Heart left ventricle (tissue), 16 donors: ENCODE results near the gene CCDC27. TPM values are rescaled to one million over a fixed set of nuclear protein-coding genes. Genes with fewer than 3 reads are reported as not detected.

Experiments
- ATAC-seq, 4 donors: fragments of 200-7000 bp; cut with Tn5 transposase; one replicate each; pipeline ENCODE4 v1.9.1; 2020 to 2022; ENCODE audit warnings: moderate library complexity in 4 of 4, mild to moderate bottlenecking in 3 of 4, moderate number of reproducible peaks in 1 of 4
- DNase-seq, 5 donors: peaks; one replicate each; pipeline ENCODE4 v3.0.0-alpha.2; 2020
- H3K27ac ChIP-seq, 12 donors: fragments of 200-600 bp; sonication (generic) in 4 of 12; one replicate each; pipeline versions ENCODE4 v1.5.0 to v1.8.0; 2016 to 2022; ENCODE audit warnings: mild to moderate bottlenecking in 2 of 12
- H3K27me3 ChIP-seq, 9 donors: fragments of 200-600 bp; sonication (generic) in 2 of 9; one replicate each; pipeline versions ENCODE4 v1.5.1 to v1.8.0; 2016 to 2022; ENCODE audit warnings: mild to moderate bottlenecking in 3 of 9
- H3K36me3 ChIP-seq, 9 donors: fragments of 200-600 bp; sonication (generic) in 2 of 9; one replicate each; pipeline versions ENCODE4 v1.5.0 to v1.8.0; 2018 to 2022; ENCODE audit warnings: mild to moderate bottlenecking in 2 of 9
- H3K4me1 ChIP-seq, 12 donors: fragments of 200-600 bp; sonication (generic) in 4 of 12; one replicate each; pipeline versions ENCODE4 v1.5.0 to v1.8.0; 2016 to 2022; ENCODE audit warnings: mild to moderate bottlenecking in 3 of 12
- H3K4me3 ChIP-seq, 12 donors: fragments of 200-600 bp; sonication (generic) in 4 of 12; one replicate each; pipeline versions ENCODE4 v1.5.0 to v1.8.0; 2017 to 2022; ENCODE audit warnings: mild to moderate bottlenecking in 9 of 12, moderate library complexity in 4 of 12
- H3K9me3 ChIP-seq, 12 donors: fragments of 200-600 bp; sonication (generic) in 4 of 12; one replicate each; pipeline versions ENCODE4 v1.5.0 to v1.8.0; 2016 to 2022; ENCODE audit warnings: mild to moderate bottlenecking in 1 of 12
- POLR2A ChIP-seq, 2 donors: fragments of 450-650 bp; IDR thresholded peaks; one replicate each; pipeline ENCODE4 v1.6.1; 2017; ENCODE audit warnings: antibody characterized with exemption in 2 of 2, mild to moderate bottlenecking in 2 of 2, moderate library complexity in 2 of 2
- WGBS, 4 donors: extraction: QIAGEN DNeasy Blood & Tissue Kit in 2 of 4; methylation state at CpG; one replicate each; pipeline versions ENCODE4 v1.1.5 to v1.1.7; 2013 to 2018; 5-methylcytosine and 5-hydroxymethylcytosine counted together
- intact Hi-C, 10 donors: fragments of 100-400 bp; cut with DNase I; formaldehyde crosslinking; loops; one replicate each; pipeline versions ENCODE4 v1.11.1 to v1.14.2; 2022
- polyA plus RNA-seq, 2 donors: library from polyadenylated mRNA; stranded (reverse); fragments of 200-250 nt; gene quantifications; one replicate each; pipeline ENCODE4 v1.2.3, GENCODE V29; 2013
- total RNA-seq, 9 donors: library from RNA; depleted of rRNA in 2 of 9; stranded (reverse); fragments of >200 nt in 2 of 9; fragmentation: NEBNext Ultra II Directional in 3 of 9; extraction: Animal tissue kit (Norgen Biotek cat#: 25700) in 3 of 9; gene quantifications; one replicate each; pipeline versions ENCODE4 v1.1.0 to v1.2.4, GENCODE V29; 2016 to 2023
- TF ChIP-seq, protein P1 (sequence below), 12 donors: fragments of 200-600 bp; sonication (generic) in 4 of 12; IDR thresholded peaks; one replicate each; pipeline versions ENCODE4 v1.5.0 to v1.8.0; 2018 to 2022; ENCODE audit warnings: antibody characterized with exemption in 12 of 12, mild to moderate bottlenecking in 5 of 12
- donor health status: ischemic (EF 13 %, LVEDD 7.1; RV severe dilation, severe dysfunction).
- donor health status: healthy with polysubstance abuse.
- donor health status: DM: no; HTN: yes; CAD: no.
- donor health status: DM: no; HTN: no; CAD: no.
- donor health status: ischemic (EF 25% LVEDD 6.9; RV normal size, moderate dysfunction).
- donor health status: ischemic (EF 25% LVEDD 5.7; RV mildly dilated, moderate dysfunction).
- donor health status: healthy.
- donor health status: DM: yes; HTN: yes; CAD: no.
- donor health status: ischemic (EF 35%, LVEDD 5.7; RV mildly dilated, moderate dysfunction).
- donor health status: nonischemic (EF 11% LVEDD 7.7; RV severe dilation, severe dysfunction).
- donor health status: DM: yes; HTN: yes; CAD: no.
- donor health status: PGD.
- donor health status: ischemic (EF 29% LVEDD 5.4; RV normal size, mild dysfunction).
- donor health status: nonischemic (EF 23%, LVEDD 6.1; RV moderate dilation, normal function).

CCDC27 gene
- total and polyA plus RNA-seq, 11 donors, result not detected

DNA sequence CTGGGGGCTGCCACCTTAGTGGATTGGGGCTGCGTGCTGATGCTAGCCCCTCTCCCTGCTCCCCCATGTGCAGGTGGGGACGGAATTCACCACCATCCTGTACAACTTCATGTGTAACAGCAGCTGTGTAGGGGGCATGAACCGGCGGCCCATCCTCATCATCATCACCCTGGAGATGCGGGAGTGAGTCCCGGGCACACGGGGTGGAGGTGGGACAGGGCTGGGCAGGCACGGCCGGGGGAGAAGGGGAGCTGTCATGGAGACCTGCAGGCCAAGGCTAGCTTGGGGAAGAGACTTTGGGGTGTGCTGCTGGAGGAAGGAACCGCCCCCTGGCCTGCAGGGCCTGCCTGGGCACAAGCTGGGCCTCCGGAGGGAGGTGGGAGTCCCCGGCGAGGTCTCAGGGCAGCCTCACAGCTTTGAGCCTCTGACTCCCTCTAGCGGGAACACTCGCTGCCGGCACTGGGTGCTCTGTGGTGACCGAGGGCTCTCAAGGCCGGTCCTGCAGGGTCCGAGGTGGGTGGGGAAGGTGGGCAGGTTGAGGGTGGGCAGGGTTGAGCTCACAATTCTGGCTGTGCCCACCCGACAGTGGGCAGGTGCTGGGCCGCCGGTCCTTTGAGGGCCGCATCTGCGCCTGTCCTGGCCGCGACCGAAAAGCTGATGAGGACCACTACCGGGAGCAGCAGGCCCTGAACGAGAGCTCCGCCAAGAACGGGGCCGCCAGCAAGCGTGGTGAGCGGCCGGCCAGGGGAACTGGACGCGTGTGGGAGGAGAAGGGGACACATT lies 25.0 kb upstream of the CCDC27 start:
- WGBS, 4 donors, result 53 to 73% (median 60%) methylated on average over 23 to 37 of the region's 37 CpGs
- Histone ChIP-seq H3K36me3 (no peaks in the 10 kb centered on the region), H3K4me3 (no peak overlapping the region), H3K27me3 (peaks cover 0 to 25% (median 3%) of the 10 kb centered on the region in 9 donors), H3K9me3 (no peaks in the 10 kb centered on the region), H3K27ac (no peak overlapping the region), H3K4me1 (peaks cover 0 to 11% (median under 1%) of the 10 kb centered on the region in 12 donors)
- intact Hi-C loops, result loop anchor here in 6 of 10 donors (5.0 to 10.0 kb wide), 6 partner anchors 40 to 232 kb away; partner anchors contain the start of gene TPRG1L (in 2 of the 6)
- ATAC-seq (peak in 3 of 4 donors; percentile 5 to 41 (median 36)), DNase-seq (peak in 1 of 5 donors; percentile 63)
- TF ChIP-seq, protein P1, sequence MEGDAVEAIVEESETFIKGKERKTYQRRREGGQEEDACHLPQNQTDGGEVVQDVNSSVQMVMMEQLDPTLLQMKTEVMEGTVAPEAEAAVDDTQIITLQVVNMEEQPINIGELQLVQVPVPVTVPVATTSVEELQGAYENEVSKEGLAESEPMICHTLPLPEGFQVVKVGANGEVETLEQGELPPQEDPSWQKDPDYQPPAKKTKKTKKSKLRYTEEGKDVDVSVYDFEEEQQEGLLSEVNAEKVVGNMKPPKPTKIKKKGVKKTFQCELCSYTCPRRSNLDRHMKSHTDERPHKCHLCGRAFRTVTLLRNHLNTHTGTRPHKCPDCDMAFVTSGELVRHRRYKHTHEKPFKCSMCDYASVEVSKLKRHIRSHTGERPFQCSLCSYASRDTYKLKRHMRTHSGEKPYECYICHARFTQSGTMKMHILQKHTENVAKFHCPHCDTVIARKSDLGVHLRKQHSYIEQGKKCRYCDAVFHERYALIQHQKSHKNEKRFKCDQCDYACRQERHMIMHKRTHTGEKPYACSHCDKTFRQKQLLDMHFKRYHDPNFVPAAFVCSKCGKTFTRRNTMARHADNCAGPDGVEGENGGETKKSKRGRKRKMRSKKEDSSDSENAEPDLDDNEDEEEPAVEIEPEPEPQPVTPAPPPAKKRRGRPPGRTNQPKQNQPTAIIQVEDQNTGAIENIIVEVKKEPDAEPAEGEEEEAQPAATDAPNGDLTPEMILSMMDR (IDR thresholded peaks at IDR 0.05), result peak in 10 of 12 donors; percentile 11 to 44 (median 22)
- no peak for TF ChIP-seq POLR2A (IDR thresholded peaks at IDR 0.05)

DNA sequence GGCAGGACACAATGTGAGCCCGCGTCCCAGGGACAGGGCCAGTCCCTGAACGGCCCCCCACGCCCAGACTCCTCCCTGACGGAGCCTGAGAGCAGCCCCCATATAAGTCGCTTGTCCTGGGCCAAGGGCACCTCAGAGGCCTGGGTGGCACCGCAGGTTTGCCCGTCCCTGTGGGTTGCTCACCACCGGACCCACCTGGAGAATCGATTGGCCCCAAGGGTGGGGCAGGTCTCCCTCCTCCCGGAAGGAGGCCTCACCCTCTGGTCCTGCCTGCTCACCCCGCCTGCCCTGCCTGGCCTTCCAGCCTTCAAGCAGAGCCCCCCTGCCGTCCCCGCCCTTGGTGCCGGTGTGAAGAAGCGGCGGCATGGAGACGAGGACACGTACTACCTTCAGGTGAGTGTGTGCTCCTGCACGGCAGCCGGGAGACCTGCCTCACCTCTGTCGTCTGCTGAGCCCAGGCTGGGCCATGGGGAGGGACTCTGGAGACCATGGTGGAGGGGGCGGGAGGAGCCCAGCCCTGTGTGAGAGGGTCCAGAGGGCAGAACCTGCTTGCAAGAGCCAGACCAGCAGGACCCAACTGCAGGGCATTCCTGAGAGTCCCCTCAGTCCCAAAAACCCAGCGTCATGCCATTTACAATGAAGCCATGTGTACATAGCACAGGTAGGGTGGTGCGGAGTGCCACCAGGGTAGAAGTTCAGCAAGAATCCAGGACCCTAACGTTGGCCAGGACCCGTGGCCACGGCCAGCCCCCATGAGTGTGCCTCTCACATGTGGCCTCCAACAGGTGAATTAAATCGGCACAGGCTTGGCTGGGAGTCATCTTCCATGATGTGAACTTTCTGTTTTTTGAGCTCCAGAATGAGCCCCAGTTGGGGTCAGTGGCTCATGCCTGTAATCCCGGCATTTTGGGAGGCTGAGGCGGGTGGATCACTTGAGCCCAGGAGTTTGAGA lies 24.1 kb upstream of the CCDC27 start:
- no peaks in the 10 kb centered on the region for H3K36me3 ChIP-seq
- H3K4me1 ChIP-seq, result peaks cover 0 to 17% (median 6%) of the 10 kb centered on the region in 12 donors
- no peak overlapping the region for H3K27ac ChIP-seq
- peaks cover 0 to 34% (median 3%) of the 10 kb centered on the region in 9 donors for H3K27me3 ChIP-seq
- 86 to 89% (median 87%) methylated on average over 13 to 31 of the region's 31 CpGs for WGBS, 4 donors
- intact Hi-C loops, result loop anchor here in 6 of 10 donors (5.0 to 10.0 kb wide), 6 partner anchors 41 to 233 kb away; partner anchors contain the start of gene TPRG1L (in 2 of the 6)
- TF ChIP-seq POLR2A (IDR thresholded peaks at IDR 0.05), result no peak
- TF ChIP-seq, protein P1 (IDR thresholded peaks at IDR 0.05), result no peak
- H3K9me3 ChIP-seq, result no peaks in the 10 kb centered on the region
- ATAC-seq (no peak), DNase-seq (peak in 1 of 5 donors; percentile 51)
- no peak overlapping the region for H3K4me3 ChIP-seq

DNA sequence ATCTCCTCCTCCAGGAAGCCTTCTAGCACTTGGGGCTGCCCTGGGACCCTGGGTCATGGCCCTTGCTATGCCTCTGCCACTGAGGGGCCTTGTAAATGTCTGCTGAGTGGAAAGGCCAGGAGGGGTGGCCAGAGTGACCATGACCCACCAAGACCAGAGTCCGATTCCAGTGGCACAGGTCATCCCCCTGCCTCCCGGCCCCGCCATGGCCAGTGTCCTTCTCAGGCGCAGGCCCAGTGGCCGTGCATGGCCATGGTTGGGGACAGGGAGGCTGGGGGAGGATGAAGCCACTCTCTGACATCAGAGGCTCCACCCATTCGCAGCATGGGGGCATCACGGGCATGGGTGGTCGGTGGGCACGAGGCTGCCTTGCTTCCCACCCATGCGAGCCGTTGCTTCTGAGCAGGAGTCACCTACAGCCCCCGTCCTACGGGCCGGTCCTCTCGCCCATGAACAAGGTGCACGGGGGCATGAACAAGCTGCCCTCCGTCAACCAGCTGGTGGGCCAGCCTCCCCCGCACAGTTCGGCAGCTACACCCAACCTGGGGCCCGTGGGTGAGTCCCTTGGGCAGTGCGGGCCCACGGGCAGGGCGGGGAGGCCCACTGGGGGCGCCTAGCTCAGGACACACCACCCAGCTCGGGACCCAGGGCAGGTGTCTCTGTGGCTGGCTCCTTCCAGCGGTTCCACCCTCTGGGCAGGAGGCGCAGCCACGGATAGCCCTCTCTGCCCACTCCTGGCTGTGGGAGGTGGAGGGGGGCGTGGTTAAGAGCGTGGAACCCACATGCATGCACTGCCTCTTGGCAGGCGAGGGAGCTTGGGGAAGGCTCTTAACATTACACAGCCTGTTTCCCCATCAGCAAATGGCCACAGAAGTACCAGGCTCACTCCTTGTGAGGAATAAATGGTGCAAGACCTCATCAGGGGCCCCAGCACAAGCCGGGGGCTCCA lies 22.4 kb upstream of the CCDC27 start:
- intact Hi-C loops, result loop anchor here in 6 of 10 donors (5.0 to 10.0 kb wide), 6 partner anchors 43 to 235 kb away; partner anchors contain the start of gene TPRG1L (in 2 of the 6)

More for the DNA sequence above, 22.4 kb upstream of the CCDC27 start:
- Histone ChIP-seq H3K27me3 (peaks cover 0 to 36% (median 3%) of the 10 kb centered on the region in 9 donors), H3K27ac (no peak overlapping the region), H3K9me3 (no peaks in the 10 kb centered on the region), H3K4me3 (no peak overlapping the region), H3K36me3 (no peaks in the 10 kb centered on the region), H3K4me1 (peaks cover 0 to 23% (median 7%) of the 10 kb centered on the region in 12 donors)
- DNase-seq (peak in 1 of 5 donors; percentile 54), ATAC-seq (peak in 1 of 4 donors; percentile 3)
- WGBS, 4 donors, result 72 to 85% (median 80%) methylated on average over 24 to 32 of the region's 32 CpGs; no CpG with 5 or more reads in 1 of the 4 donors
- TF ChIP-seq POLR2A (IDR thresholded peaks at IDR 0.05), result no peak
- TF ChIP-seq, protein P1 (IDR thresholded peaks at IDR 0.05), result no peak
